Activated T-cell treated with anti-CD3 and anti-CD28 coated beads for 1 hour (primary cell): ENCODE measurements around the gene PLA2G2F.

Experiments
- DNase-seq: peaks from one replicate; pipeline ENCODE4 v3.0.0-alpha.2; 2020; ENCODE audit warnings: low read depth

PLA2G2F gene

DNA sequence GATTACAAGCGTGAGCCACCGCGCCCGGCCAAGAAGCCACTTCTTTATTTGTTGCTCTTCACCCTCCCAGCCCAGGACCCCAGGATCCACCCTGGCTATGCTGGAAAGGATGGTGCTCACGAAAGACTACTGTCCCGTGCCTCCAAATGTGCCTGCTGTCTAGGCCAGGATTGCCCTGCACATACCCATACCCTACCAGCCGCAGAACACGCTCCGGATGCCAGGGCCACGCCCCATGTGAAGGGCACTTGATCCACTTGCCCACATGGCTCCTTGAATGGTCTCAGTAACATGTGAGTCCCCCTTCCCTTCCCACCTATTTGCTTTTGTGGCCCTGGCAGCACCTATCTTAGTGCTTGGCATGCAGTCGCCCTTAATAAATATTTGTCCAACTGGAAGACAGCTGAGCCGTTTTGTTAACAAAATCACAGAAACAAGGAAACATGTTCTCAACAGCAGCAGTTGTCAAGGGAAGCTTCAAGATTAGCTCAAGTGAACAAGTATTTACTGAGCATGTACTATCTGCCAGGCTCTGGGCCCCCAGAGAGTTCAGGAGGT is 33.0 kb downstream of the PLA2G2F start:
- no peak for DNase-seq

GRCh38 chr1:20174937-20175666 is 36.0 kb downstream of the PLA2G2F start:
- no peak for DNase-seq

GRCh38 chr1:20178634-20179370 is 39.7 kb downstream of the PLA2G2F start:
- DNase-seq, result no peak

GRCh38 chr1:20179371-20180128 is 40.4 kb downstream of the PLA2G2F start:
- DNase-seq, result no peak

GRCh38 chr1:20180129-20180843 is 41.2 kb downstream of the PLA2G2F start:
- no peak for DNase-seq

DNA sequence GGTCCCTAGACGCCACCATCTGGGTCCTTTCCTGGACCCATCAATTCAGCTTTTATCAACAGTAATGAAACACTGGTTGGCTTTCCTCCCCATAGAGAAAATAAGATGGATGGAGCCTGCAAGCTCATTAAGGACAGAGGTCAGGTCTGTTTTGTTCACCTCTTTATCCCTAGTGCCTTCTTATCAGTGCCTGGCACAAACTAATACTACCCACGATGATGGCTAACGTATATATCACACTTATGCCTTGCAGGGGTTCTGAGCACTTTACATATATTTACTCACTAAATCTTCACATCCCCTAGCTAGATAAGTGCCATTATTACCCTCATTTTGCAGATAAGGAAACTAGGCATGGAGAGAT is 41.7 kb downstream of the PLA2G2F start:
- no peak for DNase-seq

DNA sequence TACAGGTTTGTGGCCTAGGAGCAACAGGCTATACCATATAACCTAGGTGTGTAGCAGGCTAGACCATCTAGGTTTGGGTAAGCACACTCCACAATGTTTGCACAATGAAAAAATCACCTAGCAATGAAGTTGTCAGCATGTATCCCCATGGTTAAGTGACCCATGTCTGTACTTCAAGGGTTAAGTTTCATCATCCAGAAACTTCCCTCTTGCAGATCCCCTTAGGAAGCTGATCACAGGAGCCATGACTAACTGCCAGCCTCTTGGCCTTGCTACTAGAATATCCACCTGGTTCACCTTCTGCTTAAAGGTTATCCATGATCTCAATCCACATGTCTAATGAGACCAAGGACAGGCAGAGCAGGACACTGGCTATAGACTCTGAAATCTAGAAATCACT is 43.3 kb downstream of the PLA2G2F start:
- no peak for DNase-seq

DNA sequence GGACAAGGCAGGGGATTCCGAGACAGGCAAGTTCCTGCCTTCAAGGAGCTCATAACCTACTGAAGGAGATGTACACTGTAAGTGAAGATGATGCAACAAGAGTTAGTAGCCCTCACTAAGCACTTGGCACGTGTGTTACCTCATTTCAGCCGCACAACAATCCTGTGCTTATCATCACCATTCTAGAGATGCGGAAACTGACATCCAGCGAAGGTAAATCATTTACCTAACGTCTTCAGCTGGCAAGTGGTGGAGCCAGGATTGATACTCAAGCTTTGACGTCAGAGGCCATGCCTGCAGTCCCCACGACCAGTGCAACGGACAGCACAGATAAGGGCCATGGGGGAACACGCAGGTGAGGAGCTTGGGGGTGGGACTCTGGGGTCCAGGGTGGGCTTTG is 43.9 kb downstream of the PLA2G2F start:
- no peak for DNase-seq

DNA sequence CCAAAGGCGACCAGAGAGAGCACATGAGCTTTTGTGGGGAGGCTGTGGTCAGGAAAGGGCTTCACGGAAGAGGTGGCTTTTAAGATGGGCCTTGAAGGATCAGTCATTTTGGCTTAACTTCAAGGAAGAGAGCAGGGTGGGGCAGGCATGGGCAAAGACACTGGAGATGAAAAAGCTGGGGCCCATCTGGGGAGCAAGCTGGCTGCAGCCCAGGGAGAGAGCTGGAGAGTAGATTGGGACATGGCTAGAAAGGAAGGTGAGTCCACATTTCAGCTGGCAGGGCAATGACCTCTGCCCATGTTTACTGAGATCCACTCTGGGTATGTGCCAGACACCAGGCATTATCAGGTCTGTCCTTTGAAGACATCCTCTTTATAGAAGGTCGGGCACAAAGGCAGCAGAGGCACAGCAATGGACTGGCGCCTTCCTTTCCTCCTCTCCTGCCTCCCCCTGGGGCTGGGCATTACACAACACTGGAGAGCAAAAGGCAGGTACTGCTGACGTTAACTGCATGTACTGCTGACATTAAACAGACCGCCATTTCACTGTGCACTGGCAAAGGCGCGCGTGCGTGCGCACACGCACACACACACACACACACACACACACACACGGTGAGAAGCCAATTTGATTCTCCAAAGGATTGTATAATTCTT is 44.6 kb downstream of the PLA2G2F start:
- no peak for DNase-seq

DNA sequence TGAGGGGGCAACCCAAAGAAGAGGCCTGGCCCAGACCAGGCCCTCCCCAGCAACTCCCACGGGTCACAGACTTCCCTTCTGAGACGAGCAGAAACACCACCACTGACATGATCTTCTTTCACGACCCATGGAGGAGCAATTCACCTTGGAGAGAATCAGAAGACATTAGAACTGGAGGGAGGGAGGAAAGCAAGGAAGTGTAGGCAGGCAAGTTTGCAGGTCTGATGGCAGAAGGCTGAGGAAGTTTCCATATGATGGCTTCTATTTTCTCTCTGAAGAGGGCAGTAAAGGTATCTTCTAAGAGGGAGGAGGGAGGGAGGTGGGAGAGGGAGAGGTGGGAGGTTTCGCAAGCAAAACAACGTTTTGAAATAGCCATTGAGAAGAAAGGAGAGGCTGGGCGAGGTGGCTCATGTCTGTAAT is 45.4 kb downstream of the PLA2G2F start:
- no peak for DNase-seq

GRCh38 chr1:20184997-20185833 is 46.1 kb downstream of the PLA2G2F start:
- peak; percentile 42 for DNase-seq

DNA sequence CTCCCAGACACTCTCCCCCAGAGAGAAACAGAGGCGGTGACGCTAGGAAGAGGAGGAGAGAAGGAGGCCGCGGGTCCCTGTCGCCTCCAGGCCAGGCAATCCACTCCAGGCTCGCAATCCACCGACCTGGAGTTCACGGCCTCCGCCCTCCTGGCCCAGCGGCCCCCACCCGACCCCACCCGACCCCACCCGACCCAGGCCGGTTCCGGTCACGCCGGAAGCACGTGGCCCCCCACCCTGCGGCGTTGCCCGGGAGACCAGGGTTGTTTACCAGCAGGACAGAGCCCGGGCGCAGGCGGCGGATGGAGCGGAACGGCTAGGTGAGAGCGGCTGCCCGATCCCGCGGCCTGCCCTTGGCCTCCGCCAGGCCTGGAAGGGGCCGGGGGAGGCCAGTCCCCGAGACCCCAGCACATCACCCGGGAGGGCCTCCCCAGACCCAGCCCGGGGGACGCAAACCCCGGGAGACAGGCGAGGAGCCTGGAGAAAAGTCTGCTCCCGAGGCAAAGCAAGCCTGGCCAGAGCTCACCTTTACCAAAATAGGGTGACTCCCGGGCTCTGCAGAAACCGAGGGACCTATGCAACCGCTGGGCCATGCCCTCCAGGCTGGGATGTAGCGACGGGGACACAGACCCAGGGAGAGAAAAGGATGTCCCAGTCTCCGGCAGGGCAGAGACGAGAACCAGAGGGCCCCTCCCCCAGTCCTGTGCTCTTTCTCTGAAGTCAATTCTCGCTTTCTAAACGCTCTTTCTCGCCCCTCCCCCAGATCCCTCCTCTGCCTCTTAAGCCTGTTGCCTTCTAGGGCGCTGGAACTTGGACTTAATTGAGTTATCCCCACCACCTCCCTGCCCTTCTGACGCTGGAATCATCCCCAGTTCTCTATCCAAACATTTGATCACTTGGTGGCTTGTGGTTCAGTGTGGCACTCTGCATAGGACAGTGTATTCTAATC is 47.0 kb downstream of the PLA2G2F start, which contains the start of the genes PLA2G2C and UBXN10:
Gene PLA2G2C (minus strand): TSS at position 685 of the 949 bp plus-strand sequence. CDS start 9,155 bp downstream, outside the sequence.
Gene UBXN10 (plus strand): TSS at position 263 of the 949 bp plus-strand sequence. CDS start 4,466 bp downstream, outside the sequence.
- peak; percentile 19 for DNase-seq

DNA sequence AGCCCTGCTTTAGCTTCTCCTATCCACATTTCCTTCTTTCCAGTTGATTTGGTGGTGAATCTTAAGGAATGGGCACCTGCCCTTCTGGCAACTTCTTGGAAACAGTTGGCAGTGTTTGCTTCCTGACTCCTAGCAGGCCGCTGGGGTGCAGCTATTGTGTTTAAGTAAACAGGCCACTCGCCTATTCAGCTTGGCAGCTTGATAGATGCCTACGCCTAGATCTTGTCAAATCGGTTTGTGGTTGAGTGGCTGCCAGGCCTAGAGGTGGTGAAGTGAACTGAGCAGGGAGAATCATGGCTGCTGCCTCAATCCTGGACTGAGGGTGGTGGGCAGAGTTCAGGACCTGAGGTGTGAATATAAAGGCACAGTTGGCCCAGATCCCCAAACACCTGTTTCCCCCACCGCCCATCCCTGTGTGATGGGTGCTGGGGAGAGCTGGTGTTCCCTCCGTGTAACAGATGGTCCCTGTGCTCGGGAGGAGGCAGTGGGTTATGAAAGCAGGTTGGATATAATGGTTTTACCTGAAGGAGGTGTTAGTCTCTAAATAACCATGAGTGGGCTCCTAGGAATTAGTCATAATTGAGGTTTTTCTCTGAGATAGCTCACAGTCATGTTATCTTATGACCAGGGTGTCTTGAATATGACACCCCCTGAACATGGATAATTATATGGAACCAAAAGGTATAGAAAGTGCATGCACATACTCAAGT is 48.1 kb downstream of the PLA2G2F start:
- DNase-seq, result no peak

GRCh38 chr1:20187813-20188454 is 48.8 kb downstream of the PLA2G2F start:
- DNase-seq, result no peak

- DNase-seq, result no peak
These were observed 49.3 kb downstream of the PLA2G2F start for GRCh38 chr1:20188455-20188817.

GRCh38 chr1:20189664-20190063 is 50.5 kb downstream of the PLA2G2F start:
- DNase-seq, result no peak

GRCh38 chr1:20190256-20191160 is 51.4 kb downstream of the PLA2G2F start:
- no peak for DNase-seq
